Natural killer cell treated with Interleukin-12 subunit alpha and Interleukin-12 subunit beta and Interleukin-15 and Interleukin-18, amount 100 ng/mL, for 72 hours (primary cell): ENCODE results near the gene KCTD13. TPM values are rescaled to one million over a fixed set of nuclear protein-coding genes. Genes with fewer than 3 reads are reported as not detected.
A peak's percentile ranks its signal among the peaks of the same experiment; 100 is the strongest.
"Not testable (repeated sequence)": the region's sequence is repeated elsewhere in the genome, so short reads cannot be mapped to it uniquely, and the experiment has no call there.

Experiments used
- ATAC-seq, 2 donors: fragments of 150-1000 bp; cut with Tn5 transposase in 1 of 2; sonication (Bioruptor Pico), chemical (Tn5 transposase) in 1 of 2; 2 replicates each; pipeline ENCODE4 v1.10.0; 2021
- DNase-seq: peaks from one replicate; pipeline ENCODE4 v3.0.0; 2022; ENCODE audit warnings: low spot score
- H3K27ac Mint-ChIP-seq, 2 donors: 1 replicate in 1 of 2; 2 replicates in 1 of 2; pipeline ENCODE4 v1.8.0; 2022; ENCODE audit warnings: mixed read lengths in 2 of 2, mild to moderate bottlenecking in 1 of 2, moderate library complexity in 1 of 2
- H3K27me3 Mint-ChIP-seq, 2 donors: 1 replicate in 1 of 2; 2 replicates in 1 of 2; pipeline ENCODE4 v1.8.0; 2022; ENCODE audit warnings: mixed read lengths in 2 of 2
- H3K36me3 Mint-ChIP-seq: one replicate; pipeline ENCODE4 v1.8.0; 2022; ENCODE audit warnings: mixed read lengths
- H3K4me1 Mint-ChIP-seq, 2 donors: 1 replicate in 1 of 2; 2 replicates in 1 of 2; pipeline ENCODE4 v1.8.0; 2022; ENCODE audit warnings: low read depth in 2 of 2, mixed read lengths in 2 of 2, mild to moderate bottlenecking in 1 of 2
- H3K4me3 Mint-ChIP-seq: one replicate; pipeline ENCODE4 v1.8.0; 2022; ENCODE audit warnings: mixed read lengths
- H3K9me3 Mint-ChIP-seq: 2 replicates; pipeline ENCODE4 v1.8.0; 2022; ENCODE audit warnings: mixed read lengths
- total RNA-seq, 2 donors: library from RNA; stranded (reverse); gene quantifications; one replicate each; pipeline ENCODE4 v1.2.3, GENCODE V29; 2022

KCTD13 gene
- total RNA-seq, 2 donors from 2014 or later, result 53.6 to 92.7 TPM

- Mint-ChIP-seq H3K36me3 (peaks cover 16% of the 10 kb centered on the region), H3K4me3 (peak overlapping the region; percentile 91), H3K27ac (peak overlapping the region; percentile 90 to 92), H3K9me3 (no peaks in the 10 kb centered on the region), H3K27me3 (no peaks in the 10 kb centered on the region), H3K4me1 (peaks cover 35 to 44% of the 10 kb centered on the region in 2 donors)
- ATAC-seq, result no peak
- no peak for DNase-seq
Measured at GRCh38 chr16:29925105-29925756, 795 bp downstream of the KCTD13 start.

GRCh38 chr16:29922986-29923501 lies 3.0 kb downstream of the KCTD13 start:
- no peak for DNase-seq
- no peak overlapping the region for H3K4me3 Mint-ChIP-seq
- no peaks in the 10 kb centered on the region for H3K9me3 Mint-ChIP-seq
- no peak for ATAC-seq
- H3K36me3 Mint-ChIP-seq, result peaks cover 17% of the 10 kb centered on the region
- peaks cover 35 to 46% of the 10 kb centered on the region in 2 donors for H3K4me1 Mint-ChIP-seq
- no peak overlapping the region for H3K27ac Mint-ChIP-seq
- H3K27me3 Mint-ChIP-seq, result no peaks in the 10 kb centered on the region

GRCh38 chr16:29922326-29922725 lies 3.7 kb downstream of the KCTD13 start:
- Mint-ChIP-seq H3K4me3 (no peak overlapping the region), H3K27ac (no peak overlapping the region), H3K9me3 (no peaks in the 10 kb centered on the region), H3K27me3 (no peaks in the 10 kb centered on the region), H3K36me3 (peaks cover 17% of the 10 kb centered on the region), H3K4me1 (peaks cover 31 to 41% of the 10 kb centered on the region in 2 donors)
- DNase-seq (no peak), ATAC-seq (no peak)

- no peak overlapping the region for H3K4me3 Mint-ChIP-seq
- ATAC-seq (no peak), DNase-seq (no peak)
- no peaks in the 10 kb centered on the region for H3K9me3 Mint-ChIP-seq
- H3K27ac Mint-ChIP-seq, result no peak overlapping the region
- peaks cover 17% of the 10 kb centered on the region for H3K36me3 Mint-ChIP-seq
- H3K27me3 Mint-ChIP-seq, result no peaks in the 10 kb centered on the region
- H3K4me1 Mint-ChIP-seq, result peaks cover 19 to 32% of the 10 kb centered on the region in 2 donors
Measured at GRCh38 chr16:29921034-29921385, 5.0 kb downstream of the KCTD13 start.

- no peaks in the 10 kb centered on the region for H3K27me3 Mint-ChIP-seq
- no peak for DNase-seq
- no peak overlapping the region for H3K27ac Mint-ChIP-seq
- H3K36me3 Mint-ChIP-seq, result peaks cover 21% of the 10 kb centered on the region
- H3K9me3 Mint-ChIP-seq, result no peaks in the 10 kb centered on the region
- peaks cover 21 to 35% of the 10 kb centered on the region in 2 donors for H3K4me1 Mint-ChIP-seq
- no peak for ATAC-seq
- H3K4me3 Mint-ChIP-seq, result no peak overlapping the region
Measured at GRCh38 chr16:29920288-29921033, 5.6 kb downstream of the KCTD13 start.

GRCh38 chr16:29916979-29917378 lies 9.0 kb downstream of the KCTD13 start:
- DNase-seq (no peak), ATAC-seq (no peak)
- Mint-ChIP-seq H3K36me3 (peaks cover 15% of the 10 kb centered on the region), H3K9me3 (no peaks in the 10 kb centered on the region), H3K27ac (no peak overlapping the region), H3K4me3 (no peak overlapping the region), H3K4me1 (peaks cover 14 to 20% of the 10 kb centered on the region in 2 donors), H3K27me3 (no peaks in the 10 kb centered on the region)

- H3K36me3 Mint-ChIP-seq, result peaks cover 11% of the 10 kb centered on the region
- H3K27me3 Mint-ChIP-seq, result no peaks in the 10 kb centered on the region
- H3K4me3 Mint-ChIP-seq, result no peak overlapping the region
- H3K4me1 Mint-ChIP-seq, result peaks cover 11 to 15% of the 10 kb centered on the region in 2 donors
- DNase-seq (no peak), ATAC-seq (no peak)
- H3K27ac Mint-ChIP-seq, result peak overlapping the region in 1 of 2 donors; percentile 22
- no peaks in the 10 kb centered on the region for H3K9me3 Mint-ChIP-seq
Measured at GRCh38 chr16:29915590-29916247, 10.3 kb downstream of the KCTD13 start.

GRCh38 chr16:29913514-29913913 lies 12.5 kb downstream of the KCTD13 start:
- Mint-ChIP-seq H3K27me3 (no peaks in the 10 kb centered on the region), H3K36me3 (peaks cover 4% of the 10 kb centered on the region), H3K27ac (no peak overlapping the region), H3K9me3 (no peaks in the 10 kb centered on the region), H3K4me1 (peaks cover 6 to 9% of the 10 kb centered on the region in 2 donors), H3K4me3 (no peak overlapping the region)
- no peak for DNase-seq
- ATAC-seq, result no peak

GRCh38 chr16:29912087-29912486 lies 13.9 kb downstream of the KCTD13 start:
- peaks cover 6 to 9% of the 10 kb centered on the region in 2 donors for H3K4me1 Mint-ChIP-seq
- H3K9me3 Mint-ChIP-seq, result no peaks in the 10 kb centered on the region
- DNase-seq (no peak), ATAC-seq (peak in 1 of 2 donors; percentile 6)
- H3K4me3 Mint-ChIP-seq, result no peak overlapping the region
- peak overlapping the region in 1 of 2 donors; percentile 37 for H3K27ac Mint-ChIP-seq
- H3K27me3 Mint-ChIP-seq, result no peaks in the 10 kb centered on the region
- peaks cover 4% of the 10 kb centered on the region for H3K36me3 Mint-ChIP-seq

- Mint-ChIP-seq H3K36me3 (peaks cover 4% of the 10 kb centered on the region), H3K27me3 (no peaks in the 10 kb centered on the region), H3K27ac (no peak overlapping the region), H3K4me3 (no peak overlapping the region), H3K4me1 (peaks cover 6 to 9% of the 10 kb centered on the region in 2 donors), H3K9me3 (no peaks in the 10 kb centered on the region)
- ATAC-seq (peak; percentile 20 to 38), DNase-seq (no peak)
Measured at GRCh38 chr16:29911676-29912010, 14.4 kb downstream of the KCTD13 start.

- H3K27me3 Mint-ChIP-seq, result no peaks in the 10 kb centered on the region
- no peak overlapping the region for H3K27ac Mint-ChIP-seq
- ATAC-seq, result no peak
- DNase-seq, result no peak
- peaks cover 4% of the 10 kb centered on the region for H3K36me3 Mint-ChIP-seq
- H3K4me3 Mint-ChIP-seq, result no peak overlapping the region
- H3K4me1 Mint-ChIP-seq, result peaks cover 5 to 8% of the 10 kb centered on the region in 2 donors
- no peaks in the 10 kb centered on the region for H3K9me3 Mint-ChIP-seq
Measured at GRCh38 chr16:29910819-29911675, 15.0 kb downstream of the KCTD13 start.

- H3K4me3 Mint-ChIP-seq, H3K27ac Mint-ChIP-seq, H3K27me3 Mint-ChIP-seq, H3K4me1 Mint-ChIP-seq, H3K36me3 Mint-ChIP-seq, DNase-seq, H3K9me3 Mint-ChIP-seq, ATAC-seq: not testable (repeated sequence)
Measured at GRCh38 chr16:29909851-29910250, 16.2 kb downstream of the KCTD13 start.

- Mint-ChIP-seq H3K4me3 (no peak overlapping the region), H3K4me1 (peaks cover 0 to 2% of the 10 kb centered on the region in 2 donors), H3K27me3 (no peaks in the 10 kb centered on the region), H3K9me3 (no peaks in the 10 kb centered on the region), H3K36me3 (no peaks in the 10 kb centered on the region), H3K27ac (no peak overlapping the region)
- no peak for ATAC-seq
- DNase-seq, result no peak
Measured at GRCh38 chr16:29909391-29909790, 16.6 kb downstream of the KCTD13 start.
